HCT116 (cell line): ENCODE measurements around the gene NR4A1. TPM values are rescaled to one million over a fixed set of nuclear protein-coding genes. Genes with fewer than 3 reads are reported as not detected.

Experiments
- ATAC-seq: fragments of 200-7000 bp; cut with Tn5 transposase; 2 replicates; pipeline ENCODE4 v1.9.1; 2020; ENCODE audit warnings: mild to moderate bottlenecking, moderate library complexity
- BruUV-seq: library from RNA; stranded (reverse); fragments of 400-500 nt; replicated peaks from 2 replicates; lab custom pipeline; 2021; lab: Mats Ljungman, UMichigan
- CTCF ChIA-PET: fragments of 300-600 bp; sonication (Branson Sonifier 250); formaldehyde crosslinking; loops from one replicate; lab custom pipeline; 2021; ENCODE audit warnings: antibody characterized with exemption; lab: Charles Lee
- POLR2A ChIA-PET: fragments of 300-600, 350-600 bp; sonication (Branson Sonifier 250); formaldehyde crosslinking; loops from one replicate; lab custom pipeline; 2021; ENCODE audit warnings: antibody characterized with exemption; lab: Charles Lee
- RAD21 ChIA-PET, 2 experiments: fragments of 300-600 bp; sonication (Branson Sonifier 250); formaldehyde crosslinking; loops; one replicate each; lab custom pipeline; 2023; ENCODE audit warnings: low total read pairs in 2 of 2; ENCODE audit not compliant: uncharacterized antibody in 2 of 2, unreplicated experiment in 2 of 2, low non-redundant PET in 1 of 2; lab: Charles Lee
- DNase-seq: peaks from one replicate; pipeline ENCODE4 v3.0.0-alpha.2; 2010; ENCODE audit warnings: low read depth, low spot score
- H2AFZ ChIP-seq: fragments of 200-600 bp; shearing (Covaris generic), sonication (generic); 2 replicates; pipeline ENCODE4 v1.6.1; 2017; ENCODE audit warnings: low read depth, mixed run types, mixed read lengths, antibody characterized with exemption, low read length; ENCODE audit not compliant: poor library complexity, severe bottlenecking
- H3K27ac ChIP-seq: 2 replicates; pipeline ENCODE4 v1.5.1; 2012; ENCODE audit warnings: low read depth, low read length
- H3K27me3 ChIP-seq: fragments of 200-600 bp; sonication (generic); 2 replicates; pipeline ENCODE4 v1.6.1; 2016; ENCODE audit warnings: mixed run types, low read length, mixed read lengths; ENCODE audit not compliant: insufficient read depth
- H3K36me3 ChIP-seq, 2 experiments: fragments of 200-500 bp in 1 of 2; fragments of 200-600 bp in 1 of 2; sonication (Bioruptor generic) in 1 of 2; sonication (generic) in 1 of 2; 2 replicates each; pipeline versions ENCODE4 v1.5.1 to v1.6.1; 2014 to 2016; ENCODE audit warnings: low read length in 2 of 2, inconsistent platforms in 1 of 2, mixed read lengths in 1 of 2, mixed run types in 1 of 2; ENCODE audit not compliant: insufficient read depth in 2 of 2, control insufficient read depth in 1 of 2
- H3K4me1 ChIP-seq, 2 experiments: fragments of 200-600 bp in 1 of 2; sonication (generic) in 1 of 2; 2 replicates each; pipeline versions ENCODE4 v1.5.1 to v1.6.1; 2012 to 2017; ENCODE audit warnings: low read length in 2 of 2, inconsistent platforms in 1 of 2, mild to moderate bottlenecking in 1 of 2, mixed read lengths in 1 of 2, mixed run types in 1 of 2, moderate library complexity in 1 of 2; ENCODE audit not compliant: insufficient read depth in 2 of 2, control insufficient read depth in 1 of 2
- H3K4me2 ChIP-seq: fragments of 200-600 bp; sonication (generic); 2 replicates; pipeline ENCODE4 v1.6.1; 2017; ENCODE audit warnings: mixed run types, low read length, mixed read lengths
- H3K4me3 ChIP-seq, 2 experiments: fragments of 200-600 bp in 1 of 2; sonication (generic) in 1 of 2; replicated peaks in 1 of 2; 2 replicates each; pipeline ENCODE4 v1.5.1; 2011 to 2016; ENCODE audit warnings: low read length in 2 of 2, control low read depth in 1 of 2, low read depth in 1 of 2, mild to moderate bottlenecking in 1 of 2, mixed read lengths in 1 of 2, mixed run types in 1 of 2
- H3K79me2 ChIP-seq: fragments of 200-600 bp; sonication (generic); 2 replicates; pipeline ENCODE4 v1.6.1; 2017; ENCODE audit warnings: mild to moderate bottlenecking, mixed run types, low read length, moderate library complexity, mixed read lengths; ENCODE audit not compliant: insufficient read depth
- H3K9ac ChIP-seq: fragments of 200-600 bp; sonication (generic); 2 replicates; pipeline ENCODE4 v1.6.1; 2016; ENCODE audit warnings: low read length, mixed read lengths
- H3K9me2 ChIP-seq: fragments of 200-600 bp; sonication (generic), shearing (Covaris generic); 2 replicates; pipeline ENCODE4 v1.6.1; 2017; ENCODE audit warnings: mixed run types, mild to moderate bottlenecking, moderate library complexity; ENCODE audit not compliant: insufficient read depth
- H3K9me3 ChIP-seq, 2 experiments: fragments of 200-500 bp in 1 of 2; fragments of 200-600 bp in 1 of 2; sonication (Bioruptor generic) in 1 of 2; sonication (generic) in 1 of 2; 2 replicates each; pipeline ENCODE4 v1.6.1; 2014 to 2017; ENCODE audit warnings: low read length in 2 of 2, mixed read lengths in 2 of 2, inconsistent platforms in 1 of 2, low read depth in 1 of 2, mild to moderate bottlenecking in 1 of 2, mixed run types in 1 of 2, moderate library complexity in 1 of 2; ENCODE audit not compliant: control insufficient read depth in 1 of 2, insufficient read depth in 1 of 2
- H4K20me1 ChIP-seq: fragments of 200-600 bp; sonication (generic), shearing (Covaris generic); 2 replicates; pipeline ENCODE4 v1.6.1; 2017; ENCODE audit warnings: mixed run types, mild to moderate bottlenecking, moderate library complexity; ENCODE audit not compliant: insufficient read depth
- CTCF ChIP-seq, 3 experiments: fragments of 200-600 bp in 1 of 3; sonication (generic) in 1 of 3; IDR thresholded peaks in 2 of 3; conservative IDR thresholded peaks in 1 of 3; 2 replicates each; pipeline ENCODE4 v1.5.1; 2012 to 2017; ENCODE audit warnings: low read depth in 2 of 3, low read length in 2 of 3, antibody characterized with exemption in 1 of 3, borderline replicate concordance in 1 of 3, control low read depth in 1 of 3, mild to moderate bottlenecking in 1 of 3, mixed read lengths in 1 of 3, mixed run types in 1 of 3, moderate library complexity in 1 of 3; ENCODE audit not compliant: insufficient read depth in 1 of 3
- RAD21 ChIP-seq: IDR thresholded peaks from 2 replicates; pipeline ENCODE4 v1.6.1; 2012; ENCODE audit warnings: low read depth, mild to moderate bottlenecking
- ZBTB33 ChIP-seq: IDR thresholded peaks from 2 replicates; pipeline ENCODE4 v1.6.1; 2011; ENCODE audit warnings: mild to moderate bottlenecking, low read length, moderate library complexity; ENCODE audit not compliant: insufficient replicate concordance; ENCODE audit errors: extremely low read depth
- intact Hi-C: fragments of 100-400 bp; cut with micrococcal nuclease; formaldehyde crosslinking; loops from 2 replicates; pipeline ENCODE4 v1.10.0; 2022
- total RNA-seq: library from RNA; stranded (reverse); gene quantifications from one replicate; pipeline ENCODE4 v1.2.1, GENCODE V29; 2021; ENCODE audit not compliant: unreplicated experiment

NR4A1 gene
- total RNA-seq, 1 experiment from 2014 or later = 35.3 TPM

GRCh38 chr12:52082988-52083637 is 31.9 kb downstream of the NR4A1 start:
- no peaks in the 10 kb centered on the region for H4K20me1 ChIP-seq
- no TSS peak for BruUV-seq
- no peaks in the 10 kb centered on the region for H3K9me2 ChIP-seq
- H3K4me3 ChIP-seq = no peak overlapping the region
- RAD21 ChIA-PET = interaction anchor here (1.7 to 1.9 kb wide), 2 partner anchors 58 kb away, joined by 9 to 12 read pairs; no protein-coding TSS in a partner anchor
- POLR2A ChIA-PET = interaction anchor here (1.0 kb wide), 1 partner anchor 57 kb away, joined by 6 read pairs; no protein-coding TSS in a partner anchor
- H2AFZ ChIP-seq = no peak overlapping the region
- peak; percentile 89 for ATAC-seq
- intact Hi-C loops = loop anchor here (1.0 kb wide), 1 partner anchor 58 kb away; no protein-coding TSS in a partner anchor
- no peak overlapping the region for H3K9ac ChIP-seq
- no peaks in the 10 kb centered on the region for H3K79me2 ChIP-seq
- no peaks in the 10 kb centered on the region; the same call in 1 of the 2 replicates for H3K27me3 ChIP-seq
- no peaks in the 10 kb centered on the region for H3K9me3 ChIP-seq
- peaks cover 0 to 1% of the 10 kb centered on the region in 2 experiments; a peak in 3 of 4 replicates for H3K36me3 ChIP-seq
- H3K4me1 ChIP-seq = peaks cover 0 to 5% of the 10 kb centered on the region in 2 experiments; a peak in 1 of 4 replicates
- TF ChIP-seq RAD21 (peak; percentile 93), CTCF (IDR thresholded peaks at IDR 0.05 in 2 of 3, conservative IDR thresholded peaks at IDR 0.05 in 1 of 3; ENCODE audit: borderline replicate concordance in 1 of 3, insufficient read depth in 1 of 3, low read depth in 2 of 3, low read length in 2 of 3) (peak; percentile 96 to 100 (median 98)), ZBTB33 (no peak)
- no peak overlapping the region for H3K27ac ChIP-seq
- no peak overlapping the region for H3K4me2 ChIP-seq
- CTCF ChIA-PET = interaction anchor here (0.7 to 8.9 kb wide), 5 partner anchors 8 to 78 kb away, joined by 4 to 123 read pairs (median 4); partner anchors contain the start of gene ATG101
- no peak for DNase-seq
